Measurements from ENCODE around the gene FAM13A. TPM values are rescaled to one million over a fixed set of nuclear protein-coding genes. Genes with fewer than 3 reads are reported as not detected.

The FAM13A gene
- total and polyA plus RNA-seq, 2 of the 4 experiments (the other 2 are of a cell fraction), result 13.1 to 22.0 TPM

DNA sequence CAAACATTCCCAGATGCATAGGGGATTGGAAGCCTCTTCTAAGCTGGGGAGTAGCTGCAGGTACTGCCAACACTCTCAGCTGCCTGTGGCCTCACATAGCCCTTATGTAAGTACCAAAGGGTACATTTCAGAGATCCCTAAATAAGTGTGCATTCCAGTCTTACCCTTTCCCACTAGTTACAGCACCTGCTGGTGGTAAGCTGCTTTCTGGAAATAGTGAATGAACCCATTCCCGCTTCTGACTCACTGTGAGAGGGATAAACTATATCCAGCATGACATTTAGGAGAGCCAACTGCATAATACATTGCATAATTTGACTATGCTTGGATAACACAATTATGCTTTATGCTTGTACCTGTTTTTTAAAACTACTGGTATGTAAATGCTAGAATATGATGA, 149.0 kb downstream of the FAM13A start:
- TF ChIP-seq RFX5 (IDR thresholded peaks at IDR 0.05; ENCODE audit: low read depth, low read length), result no peak
- TF ChIP-seq MAFK (IDR thresholded peaks at IDR 0.05; ENCODE audit: low read depth, low read length), result no peak
- no peak for TF ChIP-seq FOS (IDR thresholded peaks at IDR 0.05; ENCODE audit: low read depth, low read length)
- peak; percentile 47; the same call in 1 of the 2 replicates for TF ChIP-seq CEBPB (IDR thresholded peaks at IDR 0.05; ENCODE audit: low read depth, low read length)
- TF ChIP-seq RAD21 (IDR thresholded peaks at IDR 0.05; ENCODE audit: low read length), result no peak
- TF ChIP-seq, protein P1, sequence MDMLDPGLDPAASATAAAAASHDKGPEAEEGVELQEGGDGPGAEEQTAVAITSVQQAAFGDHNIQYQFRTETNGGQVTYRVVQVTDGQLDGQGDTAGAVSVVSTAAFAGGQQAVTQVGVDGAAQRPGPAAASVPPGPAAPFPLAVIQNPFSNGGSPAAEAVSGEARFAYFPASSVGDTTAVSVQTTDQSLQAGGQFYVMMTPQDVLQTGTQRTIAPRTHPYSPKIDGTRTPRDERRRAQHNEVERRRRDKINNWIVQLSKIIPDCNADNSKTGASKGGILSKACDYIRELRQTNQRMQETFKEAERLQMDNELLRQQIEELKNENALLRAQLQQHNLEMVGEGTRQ (IDR thresholded peaks at IDR 0.05; ENCODE audit: low read depth, low read length), result no peak
- TF ChIP-seq, protein P2, sequence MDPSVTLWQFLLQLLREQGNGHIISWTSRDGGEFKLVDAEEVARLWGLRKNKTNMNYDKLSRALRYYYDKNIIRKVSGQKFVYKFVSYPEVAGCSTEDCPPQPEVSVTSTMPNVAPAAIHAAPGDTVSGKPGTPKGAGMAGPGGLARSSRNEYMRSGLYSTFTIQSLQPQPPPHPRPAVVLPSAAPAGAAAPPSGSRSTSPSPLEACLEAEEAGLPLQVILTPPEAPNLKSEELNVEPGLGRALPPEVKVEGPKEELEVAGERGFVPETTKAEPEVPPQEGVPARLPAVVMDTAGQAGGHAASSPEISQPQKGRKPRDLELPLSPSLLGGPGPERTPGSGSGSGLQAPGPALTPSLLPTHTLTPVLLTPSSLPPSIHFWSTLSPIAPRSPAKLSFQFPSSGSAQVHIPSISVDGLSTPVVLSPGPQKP (IDR thresholded peaks at IDR 0.05; ENCODE audit: borderline replicate concordance, low read depth, low read length), result no peak
- no peak overlapping the region; the same call in 1 of the 2 replicates for H3K23ac ChIP-seq (ENCODE audit: low read depth, low read length)
- H3K9me3 ChIP-seq (ENCODE audit: control insufficient read depth, insufficient read depth, low read length), result no peaks in the 10 kb centered on the region
- H2BK20ac ChIP-seq (ENCODE audit: low read depth, low read length), result no peak overlapping the region
- H3K18ac ChIP-seq (ENCODE audit: low read depth, low read length), result peak overlapping the region; percentile 9; the same call in 1 of the 2 replicates
- peaks cover 4% of the 10 kb centered on the region for H3K4me1 ChIP-seq (ENCODE audit: control insufficient read depth, insufficient read depth, low read length)
- no peak overlapping the region for H4K8ac ChIP-seq (ENCODE audit: low read depth in 2 of 2, low read length in 2 of 2)
- no peak overlapping the region for H3K56ac ChIP-seq (ENCODE audit: extremely low read depth, insufficient read depth, low read length)
- H2BK5ac ChIP-seq (ENCODE audit: low read depth, low read length, poor library complexity, severe bottlenecking), result no peak overlapping the region
- H2BK120ac ChIP-seq (ENCODE audit: low read depth, low read length), result no peak overlapping the region
- no peak overlapping the region for H3K9ac ChIP-seq (ENCODE audit: low read depth, low read length)
- dilution Hi-C loops (cut with HindIII; ENCODE audit: low sequenced_read_pairs, unreplicated experiment), result no loop called here
- no peak overlapping the region for H2AK9ac ChIP-seq (replicated peaks; ENCODE audit: low read depth, low read length, poor library complexity)
- H3K4me2 ChIP-seq (ENCODE audit: low read depth, low read length), result no peak overlapping the region
- no peaks in the 10 kb centered on the region for H3K36me3 ChIP-seq (ENCODE audit: control insufficient read depth, insufficient read depth, low read length)
- H3K4me3 ChIP-seq (ENCODE audit: insufficient read depth, low read depth, low read length), result no peak overlapping the region
- no peak overlapping the region for H2AFZ ChIP-seq (replicated peaks; ENCODE audit: low read length, poor library complexity)
- no peaks in the 10 kb centered on the region for H3K79me1 ChIP-seq (ENCODE audit: low read depth in 1 of 2, low read length in 2 of 2)
- in situ Hi-C loops (cut with MboI; ENCODE audit: low sequenced_read_pairs), result no loop called here
- no peak overlapping the region for H3K4ac ChIP-seq (ENCODE audit: low read depth, low read length)
- WGBS, 2 experiments (ENCODE audit: extremely low coverage in 2 of 2, insufficient read length in 1 of 2), result no CpG with 5 or more reads among the region's 1 CpG
- POLR2A ChIA-PET (ENCODE audit: unreplicated experiment), result no interaction called here
- H4K5ac ChIP-seq (ENCODE audit: low read depth, low read length), result no peak overlapping the region
- H3K27me3 ChIP-seq (ENCODE audit: control insufficient read depth, insufficient read depth, low read length), result no peaks in the 10 kb centered on the region
- no peak overlapping the region for H3K14ac ChIP-seq (replicated peaks; ENCODE audit: low read depth, low read length)
- H2BK15ac ChIP-seq (ENCODE audit: low read depth, low read length), result no peak overlapping the region
- H4K20me1 ChIP-seq (ENCODE audit: insufficient read depth, low read length), result no peaks in the 10 kb centered on the region
- peak; percentile 62 for ATAC-seq (ENCODE audit: low read depth)
- H3K27ac ChIP-seq (ENCODE audit: insufficient read depth, low read length), result no peak overlapping the region
- intact Hi-C loops (cut with micrococcal nuclease), result no loop called here
- H4K91ac ChIP-seq (ENCODE audit: insufficient read depth, low read depth, low read length), result no peak overlapping the region
- CTCF ChIA-PET, result no interaction called here
- DNase-seq, result peak; percentile 58
- no TSS peak for BruUV-seq (replicated peaks)
- 0 out of 2 replicates have a peak overlapping the region, but pooled peaks have one; percentile 3 for H2AK5ac ChIP-seq (ENCODE audit: low read depth, low read length)
- peaks cover 6% of the 10 kb centered on the region; the same call in 1 of the 2 replicates for H3K9me1 ChIP-seq (ENCODE audit: insufficient read depth, low read length)

All from IMR-90 (cell line).